UCSD-AML1 (cell line): ENCODE measurements around the gene ELMO1.

Experiments used
- DNase-seq: peaks from one replicate; lab custom pipeline; 2025; ENCODE audit not compliant: unreplicated experiment; lab: John Stamatoyannopoulos, UW

Gene ELMO1

GRCh38 chr7:36814311-36814710 is 634.4 kb downstream of the ELMO1 start:
- DNase-seq, result no peak

- DNase-seq, result no peak
These were observed 636.9 kb downstream of the ELMO1 start for GRCh38 chr7:36811807-36812206.

GRCh38 chr7:36810489-36810888 is 638.2 kb downstream of the ELMO1 start:
- no peak for DNase-seq

GRCh38 chr7:36810032-36810431 is 638.6 kb downstream of the ELMO1 start:
- no peak for DNase-seq

- no peak for DNase-seq
These were observed 639.2 kb downstream of the ELMO1 start for GRCh38 chr7:36809510-36809909.

- DNase-seq, result no peak
These were observed 639.6 kb downstream of the ELMO1 start for GRCh38 chr7:36809086-36809485.

- DNase-seq, result no peak
These were observed 641.8 kb downstream of the ELMO1 start for GRCh38 chr7:36806891-36807290.
